Nephron (organoid): ENCODE results near the gene SLX9.

Experiments
- H3K27ac Mint-ChIP-seq, 3 experiments: 2 replicates each; pipeline ENCODE4 v1.8.0; 2020; ENCODE audit warnings: mixed read lengths in 3 of 3, mild to moderate bottlenecking in 2 of 3, moderate library complexity in 1 of 3
- H3K27me3 Mint-ChIP-seq: 2 replicates; pipeline ENCODE4 v1.8.0; 2021; ENCODE audit warnings: low read depth, mild to moderate bottlenecking, moderate library complexity, mixed read lengths
- H3K36me3 Mint-ChIP-seq: 2 replicates; pipeline ENCODE4 v1.8.0; 2020; ENCODE audit warnings: low read depth, mixed read lengths
- H3K4me1 Mint-ChIP-seq: 2 replicates; pipeline ENCODE4 v1.8.0; 2020; ENCODE audit warnings: mixed read lengths
- H3K4me3 Mint-ChIP-seq, 3 experiments: 2 replicates each; pipeline ENCODE4 v1.8.0; 2020; ENCODE audit warnings: mild to moderate bottlenecking in 3 of 3, mixed read lengths in 3 of 3, moderate library complexity in 2 of 3
- H3K9me3 Mint-ChIP-seq: 2 replicates; pipeline ENCODE4 v1.8.0; 2020; ENCODE audit warnings: mixed read lengths
- CTCF ChIP-seq, 3 experiments: fragments of 200-600 bp; sonication (generic); IDR thresholded peaks; one replicate each; pipeline ENCODE4 v1.5.0; 2021; ENCODE audit warnings: antibody characterized with exemption in 3 of 3; ENCODE audit not compliant: unreplicated experiment in 3 of 3

The SLX9 gene

GRCh38 chr21:44921928-44922327 is 17.9 kb upstream of the SLX9 start:
- H3K9me3 Mint-ChIP-seq = peaks cover 14% of the 10 kb centered on the region
- H3K4me3 Mint-ChIP-seq = no peak overlapping the region
- H3K4me1 Mint-ChIP-seq = peaks cover 15% of the 10 kb centered on the region
- TF ChIP-seq CTCF (IDR thresholded peaks at IDR 0.05; ENCODE audit: unreplicated experiment in 3 of 3) = no peak
- H3K27me3 Mint-ChIP-seq = peaks cover 94% of the 10 kb centered on the region
- no peaks in the 10 kb centered on the region for H3K36me3 Mint-ChIP-seq
- no peak overlapping the region for H3K27ac Mint-ChIP-seq

- peaks cover 95% of the 10 kb centered on the region for H3K27me3 Mint-ChIP-seq
- no peak for TF ChIP-seq CTCF (IDR thresholded peaks at IDR 0.05; ENCODE audit: unreplicated experiment in 3 of 3)
- no peak overlapping the region for H3K4me3 Mint-ChIP-seq
- H3K27ac Mint-ChIP-seq = no peak overlapping the region
- no peaks in the 10 kb centered on the region for H3K36me3 Mint-ChIP-seq
- H3K9me3 Mint-ChIP-seq = peaks cover 14% of the 10 kb centered on the region
- H3K4me1 Mint-ChIP-seq = peaks cover 21% of the 10 kb centered on the region
Observed at GRCh38 chr21:44923480-44924084, 16.2 kb upstream of the SLX9 start.

GRCh38 chr21:44924606-44925377 is 15.0 kb upstream of the SLX9 start:
- TF ChIP-seq CTCF (IDR thresholded peaks at IDR 0.05; ENCODE audit: unreplicated experiment in 3 of 3) = no peak
- no peaks in the 10 kb centered on the region for H3K36me3 Mint-ChIP-seq

GRCh38 chr21:44925378-44925755 is 14.5 kb upstream of the SLX9 start:
- no peak for TF ChIP-seq CTCF (IDR thresholded peaks at IDR 0.05; ENCODE audit: unreplicated experiment in 3 of 3)
- H3K4me1 Mint-ChIP-seq = peaks cover 20% of the 10 kb centered on the region
- no peaks in the 10 kb centered on the region for H3K36me3 Mint-ChIP-seq
- no peak overlapping the region for H3K27ac Mint-ChIP-seq
- H3K27me3 Mint-ChIP-seq = peaks cover 98% of the 10 kb centered on the region
- H3K4me3 Mint-ChIP-seq = no peak overlapping the region
- peaks cover 14% of the 10 kb centered on the region for H3K9me3 Mint-ChIP-seq

More at GRCh38 chr21:44924606-44925377, 15.0 kb upstream of the SLX9 start:
- Mint-ChIP-seq H3K4me1 (peaks cover 25% of the 10 kb centered on the region), H3K4me3 (no peak overlapping the region), H3K9me3 (peaks cover 14% of the 10 kb centered on the region), H3K27ac (no peak overlapping the region), H3K27me3 (peaks cover 98% of the 10 kb centered on the region)

GRCh38 chr21:44926331-44927101 is 13.3 kb upstream of the SLX9 start:
- peaks cover 10% of the 10 kb centered on the region for H3K9me3 Mint-ChIP-seq
- no peak overlapping the region for H3K4me3 Mint-ChIP-seq
- peaks cover 98% of the 10 kb centered on the region for H3K27me3 Mint-ChIP-seq
- peaks cover 29% of the 10 kb centered on the region for H3K4me1 Mint-ChIP-seq
- H3K36me3 Mint-ChIP-seq = no peaks in the 10 kb centered on the region
- H3K27ac Mint-ChIP-seq = no peak overlapping the region
- no peak for TF ChIP-seq CTCF (IDR thresholded peaks at IDR 0.05; ENCODE audit: unreplicated experiment in 3 of 3)
